HepG2 (cell line): ENCODE data around the gene GTPBP6. TPM values are rescaled to one million over a fixed set of nuclear protein-coding genes. Genes with fewer than 3 reads are reported as not detected.

Experiments used
- ATAC-seq: fragments of 200-7000 bp; cut with Tn5 transposase; 3 replicates; pipeline ENCODE4 v1.9.1; 2020; ENCODE audit warnings: mild to moderate bottlenecking, moderate library complexity
- BruUV-seq: library from RNA; stranded (reverse); fragments of 400-500 nt; replicated peaks from 2 replicates; lab custom pipeline; 2021; lab: Mats Ljungman, UMichigan
- CTCF ChIA-PET: fragments of 300-600 bp; formaldehyde crosslinking; extraction: SDS; loops from one replicate; lab custom pipeline; 2021; ENCODE audit warnings: low total read pairs, inconsistent platforms, low intra/inter-chr PET ratio; lab: Yijun Ruan, JAX
- POLR2A ChIA-PET: fragments of 350-600 bp; sonication (Branson Sonifier 250); formaldehyde crosslinking; loops from one replicate; lab custom pipeline; 2020; ENCODE audit warnings: antibody characterized with exemption, inconsistent platforms; lab: Yijun Ruan, JAX
- DNase-seq: peaks from one replicate; pipeline ENCODE4 v3.0.0-alpha.2; 2015; ENCODE audit warnings: low spot score
- FAIRE-seq: peaks from 3 replicates; lab custom pipeline; 2011; peaks lifted over from hg19 to GRCh38; lab: Jason Lieb, UNC
- H2AFZ ChIP-seq: one replicate; pipeline ENCODE4 v1.6.1; 2011; ENCODE audit warnings: low read length, inconsistent platforms
- H3K27ac ChIP-seq: fragments of 300-600 bp; 3 replicates; pipeline ENCODE4 v1.8.0; 2011; ENCODE audit warnings: mixed run types, mild to moderate bottlenecking, mixed read lengths, low read length, inconsistent platforms; ENCODE audit not compliant: insufficient read depth; ENCODE audit errors: extremely low read length
- H3K27me3 ChIP-seq, 2 experiments: fragments of 200-600 bp in 1 of 2; 2 replicates in 1 of 2; 3 replicates in 1 of 2; pipeline versions ENCODE4 v1.6.0 to v1.8.0; 2011; ENCODE audit warnings: low read length in 2 of 2, mild to moderate bottlenecking in 2 of 2, moderate library complexity in 2 of 2, inconsistent platforms in 1 of 2; ENCODE audit not compliant: insufficient read depth in 2 of 2, control insufficient read depth in 1 of 2
- H3K36me3 ChIP-seq, 2 experiments: fragments of 200-600 bp in 1 of 2; replicated peaks in 1 of 2; 2 replicates in 1 of 2; 3 replicates in 1 of 2; pipeline versions ENCODE4 v1.5.1 to v1.8.0; 2011; ENCODE audit warnings: low read length in 2 of 2, inconsistent platforms in 1 of 2; ENCODE audit not compliant: insufficient read depth in 2 of 2, control insufficient read depth in 1 of 2
- H3K4me1 ChIP-seq: 2 replicates; pipeline ENCODE4 v1.5.1; 2012; ENCODE audit warnings: low read length, inconsistent platforms; ENCODE audit not compliant: insufficient read depth
- H3K4me2 ChIP-seq: 2 replicates; pipeline ENCODE4 v1.6.0; 2011; ENCODE audit warnings: low read depth, low read length, inconsistent platforms
- H3K4me3 ChIP-seq, 3 experiments: fragments of 200-600 bp in 1 of 3; sonication (generic), shearing (Covaris generic) in 1 of 3; replicated peaks in 1 of 3; 2 replicates each; pipeline ENCODE4 v1.5.1; 2011 to 2016; ENCODE audit warnings: low read length in 3 of 3, inconsistent platforms in 2 of 3, low read depth in 2 of 3, mild to moderate bottlenecking in 2 of 3, control low read depth in 1 of 3, mixed read lengths in 1 of 3; ENCODE audit not compliant: insufficient read depth in 1 of 3
- H3K79me2 ChIP-seq: one replicate; pipeline ENCODE4 v1.6.1; 2011; ENCODE audit warnings: low read length, inconsistent platforms; ENCODE audit not compliant: insufficient read depth
- H3K9ac ChIP-seq: 2 replicates; pipeline ENCODE4 v1.6.0; 2011; ENCODE audit warnings: mild to moderate bottlenecking, low read depth, low read length, inconsistent platforms; ENCODE audit not compliant: insufficient read depth
- H3K9me3 ChIP-seq: 2 replicates; pipeline ENCODE4 v1.5.1; 2012; ENCODE audit warnings: mild to moderate bottlenecking, low read length
- H4K20me1 ChIP-seq: 2 replicates; pipeline ENCODE4 v1.6.0; 2011; ENCODE audit warnings: inconsistent platforms, mild to moderate bottlenecking, low read length, moderate library complexity; ENCODE audit not compliant: insufficient read depth
- FLYWCH1 ChIP-seq: sonication (generic); formaldehyde crosslinking; IDR thresholded peaks from 2 replicates; pipeline ENCODE4 v1.8.1; 2023; ENCODE audit warnings: mild to moderate bottlenecking, missing genetic modification reagents
- FOXA1 ChIP-seq, 2 experiments: fragments of 450-650 bp in 1 of 2; sonication (generic) in 1 of 2; formaldehyde crosslinking in 1 of 2; IDR thresholded peaks; 2 replicates each; pipeline versions ENCODE4 v1.4.0 to v1.6.1; 2016 to 2020; ENCODE audit warnings: missing genetic modification reagents in 1 of 2
- HDAC2 ChIP-seq: sonication (generic); formaldehyde crosslinking; IDR thresholded peaks from 2 replicates; pipeline ENCODE4 v1.4.0; 2020; ENCODE audit warnings: missing genetic modification reagents
- HMG20B ChIP-seq: conservative IDR thresholded peaks from 2 replicates; pipeline ENCODE4 v1.6.1; 2016; ENCODE audit warnings: missing genetic modification reagents, missing compliant biosample characterization
- HNRNPK ChIP-seq: fragments of 200-400 bp; formaldehyde crosslinking; IDR thresholded peaks from 2 replicates; pipeline ENCODE4 v1.6.1; 2018; ENCODE audit warnings: low read length, low read depth, moderate library complexity, mild to moderate bottlenecking; ENCODE audit not compliant: poor library complexity, severe bottlenecking
- MXD4 ChIP-seq: IDR thresholded peaks from 2 replicates; pipeline ENCODE4 v1.6.1; 2016; ENCODE audit warnings: mild to moderate bottlenecking, missing biosample characterization, missing genetic modification reagents
- NBN ChIP-seq: fragments of 450-650 bp; conservative IDR thresholded peaks from 2 replicates; pipeline ENCODE4 v1.6.1; 2017
- SIX1 ChIP-seq: sonication (generic); formaldehyde crosslinking; IDR thresholded peaks from 2 replicates; pipeline ENCODE4 v1.4.0; 2020; ENCODE audit warnings: missing genetic modification reagents, borderline replicate concordance
- ZNF709 ChIP-seq: sonication (generic); formaldehyde crosslinking; IDR thresholded peaks from 2 replicates; pipeline ENCODE4 v1.5.0; 2020; ENCODE audit warnings: mild to moderate bottlenecking, missing genetic modification reagents
- ZNF724P ChIP-seq: sonication (generic); formaldehyde crosslinking; IDR thresholded peaks from 2 replicates; pipeline ENCODE4 v1.8.0; 2022; ENCODE audit warnings: missing genetic modification reagents, borderline replicate concordance
- ZSCAN21 ChIP-seq: sonication (generic); formaldehyde crosslinking; IDR thresholded peaks from 2 replicates; pipeline ENCODE4 v1.8.0; 2022; ENCODE audit warnings: mild to moderate bottlenecking, missing genetic modification reagents, moderate library complexity, borderline replicate concordance
- WGBS: methylation state at CpG from one replicate; pipeline ENCODE4 v1.1.6; 2017; ENCODE audit warnings: low lambda C conversion rate; 5-methylcytosine and 5-hydroxymethylcytosine counted together
- in situ Hi-C: cut with HindIII; loops from 2 replicates; pipeline ENCODE4 v1.10.0; 2017; ENCODE audit warnings: low pct_unique_long_range_greater_than_20kb; ENCODE audit not compliant: extremely low pct_ligation_motif_present
- intact Hi-C: fragments of 100-400 bp; cut with micrococcal nuclease; formaldehyde crosslinking; loops from one replicate; pipeline ENCODE4 v1.10.0; 2022; ENCODE audit not compliant: unreplicated experiment
- polyA plus RNA-seq, 8 experiments: library from polyadenylated mRNA; depleted of rRNA in 3 of 8; stranded (reverse) in 7 of 8; unstranded in 1 of 8; fragments of >200 nt; fragmentation: Illumina TruSeq in 4 of 8; extraction: Trizol in 4 of 8; gene quantifications; 2 replicates each; pipeline versions ENCODE4 v1.2.1 to v1.2.3, GENCODE V29; 2011 to 2016; ENCODE audit warnings: low read depth in 4 of 8, missing spikeins in 1 of 8, mixed read lengths in 1 of 8; ENCODE audit not compliant: insufficient read depth in 1 of 8
- total RNA-seq, 5 experiments: library from RNA; depleted of rRNA; stranded (reverse); fragments of >200 nt; fragmentation: Illumina TruSeq; extraction: Trizol; gene quantifications; 2 replicates each; pipeline ENCODE4 v1.2.3, GENCODE V29; 2016; ENCODE audit warnings: low read depth in 1 of 5
- TF ChIP-seq, protein P1 (sequence below): sonication (generic); formaldehyde crosslinking; IDR thresholded peaks from 2 replicates; pipeline ENCODE4 v1.4.0; 2020; ENCODE audit warnings: mild to moderate bottlenecking, low read depth, missing genetic modification reagents

The GTPBP6 gene
- total and polyA plus RNA-seq, 2 of the 13 experiments (the other 11 are each of a cell fraction or from before 2014, with no cell fraction given) = 20.2 to 39.6 TPM

DNA sequence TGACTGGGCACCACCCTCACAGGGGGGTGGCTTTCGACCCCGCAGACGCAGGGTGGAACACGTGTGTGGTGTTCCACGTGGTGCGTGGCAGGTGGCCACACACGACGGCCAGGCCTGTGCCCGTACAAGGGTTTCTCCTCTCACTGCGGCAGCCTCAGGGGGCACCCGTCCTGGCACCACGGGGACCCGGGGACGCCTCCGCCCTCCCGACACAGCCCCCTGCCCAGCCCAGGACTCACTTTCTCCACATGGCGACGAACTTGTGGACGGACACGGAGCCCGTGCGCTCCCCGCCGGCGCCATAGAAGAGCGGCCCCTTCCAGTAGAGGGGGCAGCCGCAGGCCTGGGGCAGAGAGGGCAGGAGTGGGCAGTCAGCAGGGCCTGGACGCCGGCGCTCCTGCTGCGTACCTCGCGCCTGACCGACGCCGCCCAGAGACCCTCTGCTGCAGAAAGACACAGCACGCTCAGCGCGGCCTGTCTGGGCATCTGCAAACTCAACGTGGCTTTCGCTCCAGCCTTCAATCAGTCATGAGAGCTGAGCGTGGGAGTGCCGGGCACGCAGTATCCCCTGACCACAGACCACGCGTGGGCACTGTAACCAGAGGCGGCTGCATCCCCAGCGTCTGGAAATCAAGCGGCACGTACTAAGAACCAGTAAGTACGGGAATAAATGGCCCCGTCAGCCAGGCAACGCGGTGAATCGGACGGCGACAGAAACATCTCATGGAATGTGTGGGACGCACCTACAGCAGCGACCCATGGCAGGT, 28.9 kb upstream of the GTPBP6 start (continued):
- TF ChIP-seq, protein P1, sequence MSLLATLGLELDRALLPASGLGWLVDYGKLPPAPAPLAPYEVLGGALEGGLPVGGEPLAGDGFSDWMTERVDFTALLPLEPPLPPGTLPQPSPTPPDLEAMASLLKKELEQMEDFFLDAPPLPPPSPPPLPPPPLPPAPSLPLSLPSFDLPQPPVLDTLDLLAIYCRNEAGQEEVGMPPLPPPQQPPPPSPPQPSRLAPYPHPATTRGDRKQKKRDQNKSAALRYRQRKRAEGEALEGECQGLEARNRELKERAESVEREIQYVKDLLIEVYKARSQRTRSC = no peak
- TF ChIP-seq ZSCAN21 (no peak), FLYWCH1 (CRISPR knock-in tag) (no peak), ZNF724P (CRISPR knock-in tag) (no peak)

DNA sequence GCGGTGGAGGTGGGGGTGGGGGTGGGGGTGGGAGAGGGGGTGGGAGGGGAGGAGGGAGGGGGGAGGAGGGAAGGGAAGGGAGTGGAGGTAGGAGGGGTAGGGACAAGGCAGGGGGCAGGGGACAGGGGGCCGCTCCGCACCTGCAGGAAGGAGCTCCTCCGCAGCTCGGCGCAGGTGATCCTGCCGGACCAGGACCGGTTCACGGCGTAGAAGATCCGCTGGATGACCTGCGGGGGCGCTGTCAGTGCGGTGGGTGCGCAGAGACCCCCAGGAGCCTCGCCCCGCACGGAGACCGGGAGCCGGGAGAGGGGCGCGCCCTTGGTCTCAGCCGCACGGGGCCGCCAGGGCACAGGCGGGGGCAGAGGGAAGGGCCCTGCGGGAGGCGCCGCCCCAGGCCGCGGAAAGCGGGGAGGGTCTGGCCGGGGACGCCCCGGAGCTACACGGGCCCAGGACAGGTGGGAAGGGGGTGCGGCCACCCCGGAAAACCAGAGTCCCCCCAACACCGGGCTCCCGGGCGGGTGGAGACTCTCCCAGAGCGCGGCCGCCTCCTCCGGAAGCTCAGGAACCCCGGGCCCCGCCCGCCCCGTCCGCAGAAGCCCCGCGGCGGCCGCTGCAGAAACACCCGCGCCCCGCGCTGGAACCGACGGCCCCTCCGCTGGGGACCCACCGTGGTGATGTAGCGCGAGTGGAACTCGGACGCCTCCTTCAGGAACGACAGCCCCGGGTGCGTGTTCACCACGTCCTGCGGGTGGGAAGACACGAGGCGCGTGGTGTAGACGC, 27.6 kb upstream of the GTPBP6 start:
- Histone ChIP-seq H3K79me2 (no peaks in the 10 kb centered on the region), H3K9me3 (no peaks in the 10 kb centered on the region), H3K36me3 (peaks cover 0 to 7% of the 10 kb centered on the region in 2 experiments; a peak in 2 of 5 replicates), H2AFZ (no peak overlapping the region), H3K27ac (no peak overlapping the region), H3K4me3 (no peak overlapping the region), H3K4me2 (no peak overlapping the region), H3K27me3 (no peaks in the 10 kb centered on the region), H3K4me1 (0 out of 2 replicates have a peak, but pooled peaks cover 5% of the 10 kb centered on the region), H3K9ac (no peak overlapping the region), H4K20me1 (no peaks in the 10 kb centered on the region)
- WGBS = 97% methylated on average over 39 of the region's 75 CpGs
- in situ Hi-C loops (no loop called here), intact Hi-C loops (no loop called here)
- ChIA-PET CTCF (no interaction called here), POLR2A (no interaction called here)
- TF ChIP-seq FOXA1 (IDR thresholded peaks at IDR 0.05) = no peak
- TF ChIP-seq FOXA1 (CRISPR knock-in tag; IDR thresholded peaks at IDR 0.05) = no peak
- TF ChIP-seq HMG20B (CRISPR knock-in tag) = no peak
- TF ChIP-seq MXD4 (CRISPR knock-in tag) = no peak
- peak; percentile 74 for TF ChIP-seq HNRNPK
- TF ChIP-seq SIX1 (CRISPR knock-in tag) = no peak
- no peak for TF ChIP-seq NBN
- no peak for TF ChIP-seq HDAC2 (CRISPR knock-in tag)
- no peak for TF ChIP-seq ZNF709 (CRISPR knock-in tag)
- FAIRE-seq = no peak
- BruUV-seq = no TSS peak
- no peak; the same call in 2 of the 3 replicates for ATAC-seq
- DNase-seq = no peak
